HepG2 (cell line): Measurements from ENCODE around the gene CGREF1. TPM values are rescaled to one million over a fixed set of nuclear protein-coding genes. Genes with fewer than 3 reads are reported as not detected.

ENCODE experiments used
- ATM ChIP-seq: fragments of 450-650 bp; IDR thresholded peaks from 2 replicates; pipeline ENCODE4 v1.7.1; 2017; ENCODE audit warnings: mild to moderate bottlenecking, borderline replicate concordance
- CBX1 ChIP-seq: IDR thresholded peaks from one replicate; pipeline ENCODE4 v1.6.1; 2016; ENCODE audit warnings: antibody characterized with exemption, low read depth
- JARID2 ChIP-seq: sonication (generic); formaldehyde crosslinking; IDR thresholded peaks from 2 replicates; pipeline ENCODE4 v1.8.1; 2023; ENCODE audit warnings: missing genetic modification reagents, inconsistent platforms; ENCODE audit not compliant: insufficient replicate concordance
- JUN ChIP-seq: sonication (generic); formaldehyde crosslinking; IDR thresholded peaks from 2 replicates; pipeline ENCODE4 v1.4.0; 2020; ENCODE audit warnings: mild to moderate bottlenecking, missing genetic modification reagents
- JUND ChIP-seq: sonication (generic); formaldehyde crosslinking; IDR thresholded peaks from 2 replicates; pipeline ENCODE4 v1.8.0; 2022; ENCODE audit warnings: mild to moderate bottlenecking, missing genetic modification reagents
- KLF6 ChIP-seq: IDR thresholded peaks from 2 replicates; pipeline ENCODE4 v1.8.0; 2016; ENCODE audit warnings: missing biosample characterization, missing genetic modification reagents
- KMT2B ChIP-seq: IDR thresholded peaks from 2 replicates; pipeline ENCODE4 v1.6.1; 2016; ENCODE audit warnings: missing genetic modification reagents, missing compliant biosample characterization
- MIER2 ChIP-seq: IDR thresholded peaks from 2 replicates; pipeline ENCODE4 v1.6.1; 2016; ENCODE audit warnings: missing biosample characterization, missing genetic modification reagents
- MYPOP ChIP-seq: sonication (generic); formaldehyde crosslinking; IDR thresholded peaks from 2 replicates; pipeline ENCODE4 v1.8.1; 2023; ENCODE audit warnings: mild to moderate bottlenecking, moderate library complexity, missing genetic modification reagents
- PHF8 ChIP-seq: sonication (generic); formaldehyde crosslinking; IDR thresholded peaks from 2 replicates; pipeline ENCODE4 v1.5.0; 2020; ENCODE audit warnings: missing genetic modification reagents
- PTBP1 ChIP-seq: fragments of 200-400 bp; formaldehyde crosslinking; IDR thresholded peaks from 2 replicates; pipeline ENCODE4 v1.6.1; 2018; ENCODE audit warnings: low read length, low read depth; ENCODE audit not compliant: poor library complexity, severe bottlenecking
- RARG ChIP-seq: sonication (generic); formaldehyde crosslinking; IDR thresholded peaks from 2 replicates; pipeline ENCODE4 v1.4.0; 2020; ENCODE audit warnings: low read depth, mild to moderate bottlenecking, missing genetic modification reagents
- SP5 ChIP-seq: IDR thresholded peaks from 2 replicates; pipeline ENCODE4 v1.6.1; 2016; ENCODE audit warnings: low read depth, borderline replicate concordance
- ZBTB21 ChIP-seq: sonication (generic); formaldehyde crosslinking; IDR thresholded peaks from 2 replicates; pipeline ENCODE4 v1.4.0; 2020; ENCODE audit warnings: missing genetic modification reagents
- ZNF343 ChIP-seq: sonication (generic); formaldehyde crosslinking; IDR thresholded peaks from 2 replicates; pipeline ENCODE4 v1.4.0; 2020; ENCODE audit warnings: mild to moderate bottlenecking, missing genetic modification reagents
- ZNF512 ChIP-seq: sonication (generic); formaldehyde crosslinking; IDR thresholded peaks from 2 replicates; pipeline ENCODE4 v1.4.0; 2020; ENCODE audit warnings: mild to moderate bottlenecking, missing genetic modification reagents
- ZNF513 ChIP-seq: sonication (generic); formaldehyde crosslinking; conservative IDR thresholded peaks from 2 replicates; pipeline ENCODE4 v1.5.0; 2020; ENCODE audit warnings: missing genetic modification reagents
- ZNF547 ChIP-seq: sonication (generic); formaldehyde crosslinking; IDR thresholded peaks from 2 replicates; pipeline ENCODE4 v1.5.1; 2020; ENCODE audit warnings: mild to moderate bottlenecking, missing genetic modification reagents
- ZNF564 ChIP-seq: sonication (generic); formaldehyde crosslinking; IDR thresholded peaks from 2 replicates; pipeline ENCODE4 v1.8.1; 2023; ENCODE audit warnings: mild to moderate bottlenecking, missing genetic modification reagents
- ZNF615 ChIP-seq: sonication (generic); formaldehyde crosslinking; IDR thresholded peaks from 2 replicates; pipeline ENCODE4 v1.5.0; 2020; ENCODE audit warnings: mild to moderate bottlenecking, missing genetic modification reagents, borderline replicate concordance
- ZNF619 ChIP-seq: sonication (generic); formaldehyde crosslinking; IDR thresholded peaks from 2 replicates; pipeline ENCODE4 v1.4.0; 2020; ENCODE audit warnings: mild to moderate bottlenecking, missing genetic modification reagents
- ZNF747 ChIP-seq: sonication (generic); formaldehyde crosslinking; IDR thresholded peaks from 2 replicates; pipeline ENCODE4 v1.8.1; 2023; ENCODE audit warnings: missing genetic modification reagents, mild to moderate bottlenecking, borderline replicate concordance
- ZNF841 ChIP-seq: sonication (generic); formaldehyde crosslinking; IDR thresholded peaks from 2 replicates; pipeline ENCODE4 v1.8.1; 2023; ENCODE audit warnings: missing genetic modification reagents, borderline replicate concordance
- ZSCAN29 ChIP-seq: sonication (generic); formaldehyde crosslinking; conservative IDR thresholded peaks from 2 replicates; pipeline ENCODE4 v1.4.0; 2020; ENCODE audit warnings: mild to moderate bottlenecking, missing genetic modification reagents
- polyA plus RNA-seq, 8 experiments: library from polyadenylated mRNA; depleted of rRNA in 3 of 8; stranded (reverse) in 7 of 8; unstranded in 1 of 8; fragments of >200 nt; fragmentation: Illumina TruSeq in 4 of 8; extraction: Trizol in 4 of 8; gene quantifications; 2 replicates each; pipeline versions ENCODE4 v1.2.1 to v1.2.3, GENCODE V29; 2011 to 2016; ENCODE audit warnings: low read depth in 4 of 8, missing spikeins in 1 of 8, mixed read lengths in 1 of 8; ENCODE audit not compliant: insufficient read depth in 1 of 8
- total RNA-seq, 5 experiments: library from RNA; depleted of rRNA; stranded (reverse); fragments of >200 nt; fragmentation: Illumina TruSeq; extraction: Trizol; gene quantifications; 2 replicates each; pipeline ENCODE4 v1.2.3, GENCODE V29; 2016; ENCODE audit warnings: low read depth in 1 of 5
- TF ChIP-seq, protein P1 (sequence below): sonication (generic); formaldehyde crosslinking; conservative IDR thresholded peaks from 2 replicates; pipeline ENCODE4 v1.4.0; 2020; ENCODE audit warnings: missing genetic modification reagents

The CGREF1 gene
- total and polyA plus RNA-seq, 2 of the 13 experiments (the other 11 are each of a cell fraction or from before 2014, with no cell fraction given): 13.9 to 23.4 TPM

DNA sequence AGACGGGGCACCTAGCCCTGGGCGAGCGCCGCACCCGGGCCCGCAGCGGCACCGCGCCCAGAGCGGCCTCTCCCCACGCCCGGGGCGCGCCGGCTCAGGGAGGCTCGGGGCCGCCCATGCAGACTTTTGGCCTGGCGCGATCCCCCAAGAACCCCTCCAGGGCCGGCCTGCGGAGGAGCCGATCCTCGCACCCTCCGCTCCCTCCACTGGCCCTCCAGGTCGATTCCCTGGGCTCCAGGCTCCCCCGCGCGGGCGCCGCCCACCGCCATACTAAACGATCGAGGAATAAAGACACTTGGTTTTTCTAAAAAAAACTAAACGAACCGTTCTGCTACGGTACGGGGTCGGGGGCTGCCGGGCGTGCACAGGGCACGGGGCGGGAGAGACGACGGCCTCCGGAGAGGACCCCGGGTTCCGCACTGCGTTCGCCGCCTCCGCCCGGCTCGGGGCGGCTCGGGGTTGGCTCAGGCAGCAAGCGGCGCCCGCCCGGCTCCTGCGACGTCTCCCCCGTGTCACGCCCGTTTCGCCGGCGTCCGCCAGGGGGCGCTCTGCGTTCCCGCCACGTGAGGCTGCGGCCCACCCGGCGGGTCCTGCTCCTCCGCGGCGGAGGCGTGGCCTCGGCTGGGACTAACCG is 32.7 kb downstream of the CGREF1 start (continued):
- peak; percentile 74; the same call in 1 of the 2 replicates for TF ChIP-seq RARG (CRISPR knock-in tag)
- no peak for TF ChIP-seq ZNF513
- 0 out of 2 replicates have a peak, but pooled peaks have one; percentile 6 for TF ChIP-seq ZBTB21 (CRISPR knock-in tag)
- peak; percentile 22; the same call in 1 of the 2 replicates for TF ChIP-seq MIER2 (CRISPR knock-in tag)
- TF ChIP-seq JUN (CRISPR knock-in tag): no peak
- TF ChIP-seq JARID2: no peak
- no peak for TF ChIP-seq ZNF564
- peak; percentile 46; the same call in 1 of the 2 replicates for TF ChIP-seq KMT2B (CRISPR knock-in tag)
- TF ChIP-seq ZSCAN29 (CRISPR knock-in tag): 0 out of 2 replicates have a peak, but pooled peaks have one; percentile 4
- TF ChIP-seq ZNF841 (CRISPR knock-in tag): peak; percentile 20; the same call in 1 of the 2 replicates
- TF ChIP-seq ATM: no peak
- peak; percentile 67; the same call in 1 of the 2 replicates for TF ChIP-seq ZNF547 (CRISPR knock-in tag)
- no peak for TF ChIP-seq ZNF615
- no peak for TF ChIP-seq JUND (CRISPR knock-in tag)
- peak; percentile 31; the same call in 1 of the 2 replicates for TF ChIP-seq MYPOP
- no peak for TF ChIP-seq PTBP1
- TF ChIP-seq ZNF512: no peak
- TF ChIP-seq, protein P1, sequence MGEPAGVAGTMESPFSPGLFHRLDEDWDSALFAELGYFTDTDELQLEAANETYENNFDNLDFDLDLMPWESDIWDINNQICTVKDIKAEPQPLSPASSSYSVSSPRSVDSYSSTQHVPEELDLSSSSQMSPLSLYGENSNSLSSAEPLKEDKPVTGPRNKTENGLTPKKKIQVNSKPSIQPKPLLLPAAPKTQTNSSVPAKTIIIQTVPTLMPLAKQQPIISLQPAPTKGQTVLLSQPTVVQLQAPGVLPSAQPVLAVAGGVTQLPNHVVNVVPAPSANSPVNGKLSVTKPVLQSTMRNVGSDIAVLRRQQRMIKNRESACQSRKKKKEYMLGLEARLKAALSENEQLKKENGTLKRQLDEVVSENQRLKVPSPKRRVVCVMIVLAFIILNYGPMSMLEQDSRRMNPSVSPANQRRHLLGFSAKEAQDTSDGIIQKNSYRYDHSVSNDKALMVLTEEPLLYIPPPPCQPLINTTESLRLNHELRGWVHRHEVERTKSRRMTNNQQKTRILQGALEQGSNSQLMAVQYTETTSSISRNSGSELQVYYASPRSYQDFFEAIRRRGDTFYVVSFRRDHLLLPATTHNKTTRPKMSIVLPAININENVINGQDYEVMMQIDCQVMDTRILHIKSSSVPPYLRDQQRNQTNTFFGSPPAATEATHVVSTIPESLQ (CRISPR knock-in tag): peak; percentile 92
- no peak; the same call in 1 of the 2 replicates for TF ChIP-seq ZNF343 (CRISPR knock-in tag)
- peak; percentile 78 for TF ChIP-seq CBX1
- TF ChIP-seq KLF6: peak; percentile 65; the same call in 1 of the 2 replicates
- peak; percentile 71; the same call in 1 of the 2 replicates for TF ChIP-seq SP5 (CRISPR knock-in tag)
- no peak for TF ChIP-seq ZNF747 (CRISPR knock-in tag)
- TF ChIP-seq PHF8 (CRISPR knock-in tag): peak; percentile 67; the same call in 1 of the 2 replicates
- TF ChIP-seq ZNF619 (CRISPR knock-in tag): no peak
